ENCODE data around the gene TBX10. TPM values are rescaled to one million over a fixed set of nuclear protein-coding genes. Genes with fewer than 3 reads are reported as not detected.

Gene TBX10
- total RNA-seq, 1 donor from 2014 or later = not detected

DNA sequence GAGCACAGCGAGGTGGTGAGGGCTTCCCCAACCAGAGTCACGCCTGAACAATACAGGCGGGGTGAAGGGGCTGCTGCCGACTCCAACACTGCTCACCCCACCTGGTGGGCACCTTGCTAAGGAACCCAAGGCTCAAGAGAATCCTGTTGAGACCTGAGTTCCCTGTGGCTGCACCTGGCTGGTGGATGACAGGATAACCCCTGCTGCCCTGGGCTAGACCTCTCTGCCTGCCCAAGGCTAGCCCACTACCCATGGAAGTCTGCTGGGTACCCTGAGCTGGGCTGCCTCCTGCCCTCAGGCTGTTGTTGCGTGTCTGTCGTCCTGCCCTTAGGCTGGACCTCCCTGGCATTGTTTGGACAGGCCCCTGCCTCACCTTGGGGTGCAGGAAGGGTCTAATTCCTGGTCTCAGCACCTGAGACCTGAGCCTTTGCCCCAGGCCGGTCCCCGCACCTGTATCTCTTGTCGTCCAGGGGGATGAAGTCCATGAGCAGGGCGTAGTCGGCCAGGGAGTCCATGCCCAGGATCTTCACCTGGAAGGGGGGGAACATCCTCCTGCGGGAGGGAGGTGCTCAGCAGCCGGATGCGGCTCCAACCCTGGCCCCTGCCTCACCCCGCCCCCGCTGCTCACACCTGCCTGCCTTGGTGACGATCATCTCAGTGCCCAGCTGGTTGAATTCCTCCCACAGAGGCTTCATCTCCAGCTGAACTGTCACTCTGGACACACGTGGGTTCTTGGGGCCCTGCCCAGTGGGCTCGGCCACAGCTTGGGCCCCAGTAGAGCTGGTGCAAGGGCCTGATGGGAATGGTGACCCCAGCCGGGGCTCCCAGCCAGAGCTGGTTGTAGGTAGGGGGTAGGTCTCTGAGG, 5.0 kb downstream of the TBX10 start:
- Mint-ChIP-seq H3K4me1 (ENCODE audit: unreplicated experiment) (peaks cover 6% of the 10 kb centered on the region), H3K9me3 (ENCODE audit: unreplicated experiment) (no peaks in the 10 kb centered on the region), H3K27me3 (ENCODE audit: unreplicated experiment) (peaks cover 2% of the 10 kb centered on the region), H3K36me3 (ENCODE audit: unreplicated experiment) (no peaks in the 10 kb centered on the region), H3K27ac (ENCODE audit: unreplicated experiment) (no peak overlapping the region), H3K4me3 (ENCODE audit: unreplicated experiment) (no peak overlapping the region)
- no peak for DNase-seq (ENCODE audit: extremely low spot score, unreplicated experiment)
- TF ChIP-seq, protein P1, sequence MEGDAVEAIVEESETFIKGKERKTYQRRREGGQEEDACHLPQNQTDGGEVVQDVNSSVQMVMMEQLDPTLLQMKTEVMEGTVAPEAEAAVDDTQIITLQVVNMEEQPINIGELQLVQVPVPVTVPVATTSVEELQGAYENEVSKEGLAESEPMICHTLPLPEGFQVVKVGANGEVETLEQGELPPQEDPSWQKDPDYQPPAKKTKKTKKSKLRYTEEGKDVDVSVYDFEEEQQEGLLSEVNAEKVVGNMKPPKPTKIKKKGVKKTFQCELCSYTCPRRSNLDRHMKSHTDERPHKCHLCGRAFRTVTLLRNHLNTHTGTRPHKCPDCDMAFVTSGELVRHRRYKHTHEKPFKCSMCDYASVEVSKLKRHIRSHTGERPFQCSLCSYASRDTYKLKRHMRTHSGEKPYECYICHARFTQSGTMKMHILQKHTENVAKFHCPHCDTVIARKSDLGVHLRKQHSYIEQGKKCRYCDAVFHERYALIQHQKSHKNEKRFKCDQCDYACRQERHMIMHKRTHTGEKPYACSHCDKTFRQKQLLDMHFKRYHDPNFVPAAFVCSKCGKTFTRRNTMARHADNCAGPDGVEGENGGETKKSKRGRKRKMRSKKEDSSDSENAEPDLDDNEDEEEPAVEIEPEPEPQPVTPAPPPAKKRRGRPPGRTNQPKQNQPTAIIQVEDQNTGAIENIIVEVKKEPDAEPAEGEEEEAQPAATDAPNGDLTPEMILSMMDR (IDR thresholded peaks at IDR 0.05) = no peak

DNA sequence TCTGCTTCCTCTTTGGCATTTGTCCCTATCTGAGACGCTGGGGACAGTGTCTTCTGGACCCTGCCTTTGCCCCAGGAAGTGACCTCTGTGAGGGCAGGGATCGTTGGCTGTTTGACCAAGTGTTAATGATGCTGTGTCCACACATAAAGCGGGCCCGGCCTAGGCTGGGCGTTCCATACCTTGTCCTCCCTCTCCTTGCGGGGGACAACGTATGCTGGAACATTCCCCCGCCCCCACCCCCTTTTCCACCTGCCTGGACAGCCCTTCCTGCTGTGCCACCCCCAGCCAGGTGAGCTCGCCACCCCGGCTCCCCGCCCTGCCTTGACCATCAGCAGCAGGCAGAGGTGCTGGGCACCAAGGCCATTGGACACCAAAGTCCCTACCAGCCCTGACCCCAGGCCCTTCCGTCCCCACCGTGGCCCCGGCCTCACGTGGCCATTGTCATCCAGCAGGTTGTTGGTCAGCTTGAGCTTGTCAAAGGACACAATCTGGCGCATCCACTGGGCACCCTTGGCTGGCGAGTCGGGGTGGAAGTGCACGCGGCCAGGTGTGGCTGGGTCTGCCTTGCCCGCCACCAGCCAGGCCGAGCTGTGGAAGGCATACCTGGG, 5.7 kb downstream of the TBX10 start:
- Mint-ChIP-seq H3K36me3 (ENCODE audit: unreplicated experiment) (no peaks in the 10 kb centered on the region), H3K4me1 (ENCODE audit: unreplicated experiment) (peaks cover 6% of the 10 kb centered on the region)
- DNase-seq (ENCODE audit: extremely low spot score, unreplicated experiment) = no peak

DNA sequence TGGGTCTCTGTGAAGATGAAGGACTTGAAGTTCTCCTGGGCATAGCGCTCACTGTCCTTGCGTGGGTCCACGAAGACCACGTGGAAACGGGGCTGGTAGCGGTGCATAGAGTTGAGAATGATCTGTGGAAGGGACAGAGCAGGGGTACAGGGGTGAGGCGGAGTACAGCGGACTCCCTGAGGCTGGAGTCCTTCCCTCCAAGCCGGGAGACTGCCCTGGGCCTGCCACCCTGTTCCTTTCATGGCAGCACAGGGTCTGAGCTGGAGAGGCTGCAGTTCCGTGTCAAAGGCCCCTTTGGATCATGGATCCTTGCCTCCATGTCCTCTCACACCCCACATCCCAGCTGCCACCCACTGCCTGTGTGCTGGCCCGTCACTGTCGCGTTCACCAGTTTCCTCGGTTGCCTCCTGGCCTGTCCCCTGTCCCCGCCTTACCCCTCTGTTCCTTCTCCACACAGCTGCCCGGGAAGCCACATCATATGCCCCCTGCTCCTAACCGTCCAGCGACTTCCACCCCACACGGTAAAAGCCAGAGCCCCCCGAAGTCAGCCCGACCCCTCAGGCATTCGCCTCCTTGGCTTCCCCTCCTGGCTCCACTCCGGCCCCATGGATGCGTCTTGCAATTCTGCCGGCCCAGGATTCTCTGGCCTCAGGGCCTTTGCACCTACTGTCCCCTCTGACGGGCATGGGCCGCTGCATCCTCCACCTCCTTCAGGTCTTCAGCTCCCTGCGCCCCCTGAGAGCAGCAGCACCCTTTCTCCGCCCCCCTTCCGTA, 6.4 kb downstream of the TBX10 start:
- peaks cover 6% of the 10 kb centered on the region for H3K4me1 Mint-ChIP-seq (ENCODE audit: unreplicated experiment)
- no peaks in the 10 kb centered on the region for H3K9me3 Mint-ChIP-seq (ENCODE audit: unreplicated experiment)
- H3K27ac Mint-ChIP-seq (ENCODE audit: unreplicated experiment) = no peak overlapping the region
- H3K27me3 Mint-ChIP-seq (ENCODE audit: unreplicated experiment) = peaks cover 2% of the 10 kb centered on the region
- no peak overlapping the region for H3K4me3 Mint-ChIP-seq (ENCODE audit: unreplicated experiment)
- TF ChIP-seq, protein P1 (IDR thresholded peaks at IDR 0.05) = no peak
- no peaks in the 10 kb centered on the region for H3K36me3 Mint-ChIP-seq (ENCODE audit: unreplicated experiment)
- DNase-seq (ENCODE audit: extremely low spot score, unreplicated experiment) = no peak

More for the DNA sequence above, 5.7 kb downstream of the TBX10 start:
- Mint-ChIP-seq H3K4me3 (ENCODE audit: unreplicated experiment) (no peak overlapping the region), H3K9me3 (ENCODE audit: unreplicated experiment) (no peaks in the 10 kb centered on the region), H3K27ac (ENCODE audit: unreplicated experiment) (no peak overlapping the region), H3K27me3 (ENCODE audit: unreplicated experiment) (peaks cover 2% of the 10 kb centered on the region)
- TF ChIP-seq, protein P1 (IDR thresholded peaks at IDR 0.05) = no peak

DNA sequence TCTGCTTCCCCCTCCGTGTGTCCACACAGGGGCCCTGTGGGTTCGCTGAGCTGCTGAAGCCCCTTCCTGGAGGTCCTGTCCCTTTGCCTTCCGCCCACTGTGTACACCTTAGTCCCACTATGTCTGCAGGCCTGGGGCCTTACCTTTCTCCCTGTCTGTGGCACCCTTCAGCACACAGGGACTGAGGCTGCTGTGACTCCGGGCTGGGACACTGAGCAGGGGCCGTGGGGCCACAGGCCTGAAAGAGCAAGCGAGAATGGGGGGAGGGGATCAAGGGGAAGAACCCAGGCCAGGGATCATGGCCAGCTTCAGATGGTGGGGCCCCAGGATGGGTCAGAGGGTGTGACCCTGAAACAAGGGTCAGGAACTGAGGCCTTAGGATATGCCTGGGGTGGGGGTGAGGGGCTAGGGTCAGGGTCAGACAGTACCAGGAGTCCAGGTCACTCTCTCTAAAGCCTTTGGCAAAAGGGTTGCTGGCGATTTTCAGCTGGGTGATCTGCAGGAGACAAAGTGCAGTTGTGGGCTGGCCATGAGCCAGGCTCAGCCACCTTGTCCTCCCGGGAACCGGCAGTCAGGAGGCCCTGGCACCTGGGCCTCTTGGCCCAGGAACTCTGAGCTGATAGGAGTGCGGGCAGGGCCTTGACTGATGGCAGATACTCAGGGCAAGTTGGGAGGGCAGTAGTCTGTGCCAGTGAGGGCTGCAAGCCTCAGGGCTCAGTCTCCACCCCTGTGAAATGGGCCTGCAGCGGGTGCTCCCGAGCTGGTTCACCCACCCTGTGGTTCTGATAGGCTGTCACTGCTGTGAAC, 7.2 kb downstream of the TBX10 start:
- H3K4me1 Mint-ChIP-seq (ENCODE audit: unreplicated experiment) = peaks cover 6% of the 10 kb centered on the region
- DNase-seq (ENCODE audit: extremely low spot score, unreplicated experiment) = peak; percentile 83
- H3K9me3 Mint-ChIP-seq (ENCODE audit: unreplicated experiment) = no peaks in the 10 kb centered on the region
- TF ChIP-seq, protein P1 (IDR thresholded peaks at IDR 0.05) = no peak
- H3K36me3 Mint-ChIP-seq (ENCODE audit: unreplicated experiment) = no peaks in the 10 kb centered on the region
- H3K4me3 Mint-ChIP-seq (ENCODE audit: unreplicated experiment) = no peak overlapping the region
- H3K27me3 Mint-ChIP-seq (ENCODE audit: unreplicated experiment) = peaks cover 2% of the 10 kb centered on the region
- H3K27ac Mint-ChIP-seq (ENCODE audit: unreplicated experiment) = no peak overlapping the region

Data from osteocyte (in vitro differentiated cells).